GM18517 (cell line): ENCODE measurements around the gene TNFRSF6B.

Experiments
- ATAC-seq: cut with Tn5 transposase; IDR thresholded peaks from one replicate; pipeline ENCODE4 v1.9.1; 2021; ENCODE audit warnings: mild to moderate bottlenecking, moderate library complexity; ENCODE audit not compliant: unreplicated experiment

Gene TNFRSF6B

DNA sequence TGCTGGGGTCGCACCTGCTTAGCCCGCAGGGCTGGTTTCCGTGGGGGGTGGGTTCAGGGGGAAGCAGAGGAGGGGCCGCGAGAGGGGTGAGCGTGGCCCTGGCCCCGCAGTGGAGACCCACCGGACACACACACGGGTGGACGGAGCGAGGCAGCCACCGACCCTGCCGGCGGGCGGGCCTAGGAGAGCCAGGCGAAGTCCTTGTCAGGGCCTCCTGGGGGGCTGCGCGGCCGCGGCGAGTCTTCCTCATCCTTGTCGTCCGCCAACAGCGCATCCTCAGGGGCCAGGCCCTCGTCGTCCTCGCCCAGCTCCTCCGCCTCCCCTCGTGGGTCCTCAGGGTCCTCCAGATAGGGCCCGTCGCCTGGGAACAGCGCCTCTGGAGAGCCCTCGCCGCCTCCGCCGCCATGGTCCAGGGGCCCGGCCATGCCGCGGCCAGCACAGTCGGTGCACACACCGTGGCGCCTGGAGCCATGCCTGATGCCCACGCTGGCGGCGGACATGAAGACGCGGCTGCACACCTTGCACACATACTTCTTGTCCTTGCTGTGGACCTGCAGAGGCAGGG is 50.4 kb downstream of the TNFRSF6B start:
- ATAC-seq: no peak

DNA sequence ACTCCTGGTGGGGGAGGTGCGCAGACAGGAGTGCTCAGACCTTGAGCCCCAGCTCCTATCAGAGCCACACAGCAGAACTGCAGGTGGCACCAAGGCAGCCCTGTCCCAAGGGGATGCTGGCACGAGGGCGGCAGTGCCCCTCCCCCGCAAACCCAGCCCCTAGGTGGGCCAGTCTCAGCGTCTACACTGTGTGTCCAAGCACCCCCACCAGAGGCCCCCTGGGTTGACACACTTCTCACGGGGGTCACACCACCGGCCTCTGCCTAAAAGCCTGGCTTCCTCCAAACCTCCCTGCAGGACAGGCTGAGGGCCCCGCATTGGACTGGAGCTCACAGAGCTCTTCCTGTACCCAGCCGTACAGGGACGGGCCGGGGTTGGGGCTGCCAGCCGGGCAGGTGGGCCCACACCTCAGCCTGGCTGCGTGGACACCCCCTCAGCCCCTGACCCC is 51.2 kb downstream of the TNFRSF6B start:
- no peak for ATAC-seq
